HG02970 (cell line): ENCODE results near the gene PRKRA.
"Not testable (repeated sequence)": the region's sequence is repeated elsewhere in the genome, so short reads cannot be mapped to it uniquely, and the experiment has no call there.

ENCODE experiments used
- ATAC-seq: cut with Tn5 transposase; IDR thresholded peaks from one replicate; pipeline ENCODE4 v1.9.1; 2021; ENCODE audit warnings: mild to moderate bottlenecking, moderate library complexity, moderate number of reproducible peaks; ENCODE audit not compliant: unreplicated experiment, low FRiP score

The PRKRA gene

DNA sequence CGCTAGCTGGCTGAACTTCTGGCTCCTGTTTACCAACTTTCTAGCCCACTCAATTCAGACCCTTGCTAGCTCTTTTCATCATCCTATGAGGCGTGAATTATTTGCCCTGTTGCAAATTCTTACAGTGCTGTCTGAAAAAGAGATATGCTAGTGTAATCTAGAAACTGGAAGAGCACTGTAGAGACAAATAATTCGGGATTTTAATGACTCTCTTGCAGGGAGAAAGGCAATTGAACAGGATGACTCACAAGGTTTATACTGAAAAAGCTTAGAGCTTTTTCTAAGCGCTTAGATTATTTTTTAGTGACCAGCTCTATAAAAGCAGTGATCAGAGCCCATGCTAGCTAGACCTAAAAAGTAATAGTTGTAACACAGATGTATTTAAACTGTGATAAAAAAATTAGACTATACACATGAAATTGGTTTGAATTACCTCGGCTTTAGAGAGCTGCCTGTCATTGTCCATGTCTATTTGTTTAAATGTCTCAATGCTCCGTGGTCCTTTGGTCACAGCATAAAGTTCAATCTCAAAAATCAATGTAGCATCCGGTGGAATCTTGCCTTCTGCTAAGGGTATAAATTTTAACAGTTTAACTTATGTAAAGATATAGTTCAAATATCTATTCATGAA, 18.4 kb upstream of the PRKRA start:
- no peak for ATAC-seq

DNA sequence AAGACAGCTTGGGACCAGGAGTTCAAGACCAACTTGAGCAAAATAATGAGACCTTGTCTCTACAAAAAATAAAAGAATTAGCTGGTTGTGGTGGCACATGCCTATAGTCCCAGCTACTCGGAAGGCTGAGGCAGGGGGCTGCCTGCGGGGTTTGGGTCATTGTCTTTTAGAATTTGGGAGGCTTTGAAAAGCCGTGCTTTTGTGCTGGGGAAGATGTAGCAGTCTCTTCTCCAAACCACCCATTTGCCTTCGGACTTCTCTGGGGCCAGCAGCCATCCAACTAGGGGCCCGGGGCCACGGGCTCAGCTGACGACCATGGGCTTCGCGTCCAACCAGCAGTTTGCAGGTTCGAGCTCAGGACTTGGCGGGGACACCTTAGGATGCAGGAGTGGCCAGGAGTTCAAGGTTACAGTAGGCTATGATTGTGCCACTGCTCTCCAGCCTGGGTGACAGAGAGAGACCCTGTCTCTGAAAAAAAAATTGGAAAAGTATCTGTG, 6.5 kb upstream of the PRKRA start:
- ATAC-seq, result no peak

DNA sequence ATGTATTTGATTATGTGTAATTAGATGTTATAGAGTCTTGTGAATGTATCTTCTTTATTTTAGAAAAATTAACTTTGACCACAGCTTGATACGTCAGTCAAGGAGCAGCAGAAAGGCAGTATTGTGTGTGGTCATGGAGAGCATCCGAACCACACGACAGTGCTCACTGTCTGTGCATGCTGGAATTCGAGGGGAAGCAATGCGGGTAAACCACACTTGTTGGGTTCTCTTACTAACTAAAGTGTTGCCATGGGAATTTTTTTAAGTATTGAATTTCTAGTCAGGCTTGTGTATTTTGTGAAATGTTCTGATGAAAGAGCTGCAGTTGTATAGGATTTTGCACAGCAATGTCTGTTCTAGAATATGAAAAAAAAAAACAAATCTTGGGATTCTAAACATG, 5.0 kb upstream of the PRKRA start:
- ATAC-seq, result no peak

DNA sequence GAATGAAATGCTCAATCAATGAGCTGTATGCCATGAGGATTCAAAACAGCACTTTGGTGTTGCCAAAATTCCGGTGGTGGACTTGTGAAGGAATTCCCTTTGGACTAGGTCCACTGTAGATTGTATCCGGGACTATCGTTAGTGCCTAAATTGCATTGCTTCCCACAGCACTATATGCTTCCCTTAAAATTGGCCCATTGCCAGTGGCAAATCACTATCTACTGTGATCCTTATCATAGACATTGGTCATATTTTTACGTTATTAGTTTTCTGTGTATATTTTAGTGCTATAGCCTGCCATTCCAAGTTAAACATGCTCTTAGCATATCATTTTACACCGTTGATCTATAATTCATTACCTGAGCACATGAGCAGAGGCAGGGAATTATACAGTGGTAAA, 1.9 kb upstream of the PRKRA start:
- no peak for ATAC-seq

DNA sequence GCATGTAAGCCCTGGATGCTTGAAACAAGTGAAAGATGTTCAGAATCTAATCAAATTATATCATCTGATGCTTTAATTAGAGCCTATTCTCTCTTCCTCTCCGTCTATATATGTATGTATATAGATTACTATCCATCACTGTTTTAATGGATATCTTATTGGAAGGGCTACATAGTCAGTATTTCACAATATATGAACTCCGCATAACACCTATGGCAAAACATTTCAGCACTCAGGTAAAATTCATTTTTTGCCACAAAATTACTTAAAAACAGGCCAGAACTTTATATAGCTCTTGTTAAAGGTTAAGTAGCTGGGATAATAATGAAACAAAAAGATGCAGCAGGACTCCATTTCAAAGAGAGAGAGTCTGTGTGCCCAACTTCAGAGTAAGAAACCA, 1.4 kb upstream of the PRKRA start:
- ATAC-seq, result no peak

DNA sequence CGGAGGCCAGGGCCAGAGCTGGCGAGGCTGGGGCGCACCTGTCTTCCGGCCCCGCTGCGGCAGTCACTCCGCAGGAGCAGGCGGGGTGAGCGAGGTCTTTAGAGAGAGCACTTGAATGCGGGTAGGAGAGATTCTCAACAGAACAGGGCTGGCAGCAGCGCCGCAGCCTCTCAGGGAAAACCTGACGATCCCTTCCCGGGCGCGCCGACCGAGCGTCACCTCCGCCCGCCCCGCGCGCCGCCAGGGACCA, 526 bp downstream of the PRKRA start:
- peak; percentile 41 for ATAC-seq

DNA sequence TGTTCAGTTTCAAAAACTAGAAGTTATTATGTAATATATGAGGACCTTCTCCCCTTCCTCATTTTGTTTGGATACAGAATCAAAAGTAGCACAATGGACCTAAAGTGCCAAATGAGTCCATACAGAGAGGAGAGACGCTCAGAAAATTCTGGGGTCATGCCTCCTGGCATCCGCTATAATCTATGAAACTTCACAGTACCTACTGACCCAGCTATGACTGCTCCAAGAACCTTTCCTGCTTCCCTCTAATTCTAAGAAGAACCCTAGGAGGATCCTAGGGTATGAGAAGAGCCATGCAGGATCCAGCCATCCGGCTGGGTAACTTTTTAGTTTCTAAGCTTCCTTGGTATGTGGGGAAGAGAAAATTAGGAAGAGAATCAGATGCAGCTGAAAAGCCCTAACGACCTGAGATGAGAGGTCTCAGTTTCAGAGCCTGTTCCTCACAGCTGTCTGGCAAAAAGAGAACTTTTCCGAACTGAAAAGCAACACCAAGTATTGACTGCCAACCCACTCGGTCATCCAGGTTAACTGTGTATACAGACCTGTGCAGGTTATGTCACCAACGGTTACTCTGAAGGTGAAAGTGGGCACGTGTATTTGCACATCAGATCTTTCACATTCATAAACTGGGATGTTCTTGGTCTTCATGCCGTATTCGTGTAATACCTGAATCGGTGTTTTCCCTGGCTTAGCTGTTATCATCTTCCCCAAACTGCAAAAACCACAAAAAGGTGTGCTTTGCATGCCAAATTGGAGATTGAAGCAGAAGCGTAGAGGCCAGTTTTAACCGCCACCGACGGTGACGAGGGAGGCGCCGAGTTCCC, 1.1 kb downstream of the PRKRA start:
- ATAC-seq, result peak; percentile 9

DNA sequence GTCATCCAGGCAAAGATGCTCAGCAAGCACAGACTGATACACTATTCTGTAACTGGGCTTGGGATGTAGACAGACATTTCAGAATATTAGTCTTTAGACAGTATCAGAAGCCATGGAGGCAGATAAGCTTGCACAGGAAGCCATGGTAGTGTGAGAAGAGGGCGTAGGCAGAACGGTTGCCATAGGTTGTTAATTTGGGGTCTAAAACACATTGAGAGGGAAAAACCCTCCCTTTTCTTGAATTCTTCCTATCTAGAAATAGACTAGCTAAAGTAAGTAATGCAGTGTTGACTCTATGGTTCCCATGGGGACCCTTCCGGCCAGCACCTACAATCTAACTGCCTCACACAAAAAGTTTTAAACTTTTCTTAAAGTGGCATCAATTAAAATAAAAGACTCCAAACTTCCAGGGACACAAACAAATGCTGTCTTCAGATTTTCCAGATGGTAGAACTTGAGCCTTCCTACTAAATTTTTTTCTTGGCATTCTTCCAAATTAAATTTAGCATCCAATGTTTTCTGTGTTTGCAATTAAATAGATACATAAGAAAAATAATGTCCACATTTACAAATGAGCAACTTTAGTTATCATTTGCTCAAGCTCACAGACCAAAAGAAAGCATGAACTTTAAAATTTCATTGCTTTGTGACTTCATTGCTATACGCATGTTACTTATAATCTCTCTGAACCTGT, 1.9 kb downstream of the PRKRA start:
- no peak for ATAC-seq

DNA sequence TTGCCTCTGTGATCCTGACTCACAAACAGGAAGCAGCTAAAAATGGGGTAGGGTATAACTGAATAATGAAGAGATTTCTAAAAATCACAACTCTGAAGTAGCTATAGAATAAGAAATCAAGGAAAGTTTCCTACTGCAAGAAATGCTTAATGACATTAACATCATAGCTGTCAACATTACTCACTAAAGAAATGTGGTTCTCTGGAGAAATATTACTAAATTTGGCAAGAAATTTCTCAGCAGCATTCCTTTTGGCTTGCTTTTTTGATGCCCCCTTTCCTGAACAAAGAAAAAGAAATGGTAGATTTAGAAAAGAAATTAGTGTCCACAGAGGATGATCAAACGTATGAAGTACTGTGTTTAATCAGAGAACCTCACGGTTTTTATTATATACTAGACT, 9.5 kb downstream of the PRKRA start:
- ATAC-seq, result no peak

DNA sequence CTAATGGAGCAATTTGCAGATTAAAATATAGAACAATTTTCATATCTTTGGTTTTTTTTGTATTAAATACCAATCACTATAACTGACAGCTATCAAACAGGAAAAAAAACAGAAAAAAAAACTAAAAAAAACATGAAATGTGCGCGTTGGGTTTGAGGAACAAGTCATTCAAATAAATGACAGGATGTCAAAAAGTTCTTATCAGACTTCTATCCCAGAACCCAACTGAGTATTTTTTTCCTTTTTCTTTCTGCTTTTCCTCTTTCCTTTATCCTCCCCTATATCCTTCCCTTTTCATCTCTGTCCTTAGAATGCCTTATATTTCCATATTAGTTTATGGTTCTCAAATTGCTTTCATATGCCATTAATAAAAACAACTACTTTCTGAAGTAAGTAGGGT, 14.3 kb downstream of the PRKRA start:
- no peak for ATAC-seq

DNA sequence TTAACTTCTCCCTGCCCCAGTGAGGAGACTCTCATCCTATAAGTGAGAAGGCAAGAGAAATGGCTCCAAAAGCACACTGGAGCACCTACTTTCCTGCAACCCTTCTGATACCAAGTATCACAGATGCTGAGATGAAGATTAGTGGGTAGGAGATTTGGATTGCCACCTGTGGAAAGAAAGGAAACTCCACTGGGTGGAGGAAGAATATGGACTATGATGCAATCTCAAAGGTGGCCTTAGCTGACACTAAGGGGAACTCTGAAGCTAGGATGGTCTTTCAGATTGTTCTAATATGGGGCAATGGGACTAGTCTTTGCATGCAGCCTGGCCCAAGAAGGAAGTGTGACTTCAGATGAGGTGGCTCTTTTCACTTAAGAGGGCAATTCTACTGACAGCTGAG, 21.6 kb downstream of the PRKRA start:
- ATAC-seq, result no peak

DNA sequence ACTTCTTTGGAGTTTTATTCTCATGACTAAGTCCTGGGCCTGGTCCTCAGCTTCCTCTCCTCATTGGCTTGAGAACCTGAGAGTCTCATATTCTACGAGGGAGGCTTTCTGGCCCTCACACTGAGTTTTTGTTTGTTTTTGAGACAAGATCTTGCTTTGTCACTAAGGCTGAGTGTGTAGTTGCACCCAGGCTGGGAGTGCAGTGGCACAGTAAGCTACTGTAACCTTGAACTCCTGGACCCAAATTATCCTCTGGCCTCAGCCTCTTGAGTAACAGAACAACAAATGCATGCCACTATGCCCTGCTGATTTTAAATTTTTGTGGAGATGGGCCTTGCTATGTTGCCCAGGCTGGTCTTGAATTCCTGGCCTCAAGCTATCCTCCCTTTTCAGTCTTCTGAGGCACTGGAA, 22.6 kb downstream of the PRKRA start:
- no peak for ATAC-seq

DNA sequence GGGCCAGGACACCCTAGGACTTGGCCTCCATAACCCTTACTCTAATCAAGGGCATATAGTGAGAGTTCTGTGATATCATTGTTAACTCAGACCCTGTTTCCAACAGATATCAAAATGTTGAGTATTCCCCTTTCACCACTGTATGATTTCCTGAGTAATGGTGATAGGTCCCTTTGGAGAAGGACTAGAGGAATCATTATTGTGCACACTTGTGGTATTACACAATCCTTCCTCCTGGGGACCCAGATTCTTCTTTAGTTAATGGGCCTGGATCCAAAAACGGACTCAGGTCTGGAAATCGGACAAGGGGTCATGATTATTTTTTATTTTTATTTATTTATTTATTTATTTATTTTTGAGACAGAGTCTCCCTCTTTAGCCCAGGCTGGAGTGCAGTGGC, 23.5 kb downstream of the PRKRA start:
- ATAC-seq, result no peak

DNA sequence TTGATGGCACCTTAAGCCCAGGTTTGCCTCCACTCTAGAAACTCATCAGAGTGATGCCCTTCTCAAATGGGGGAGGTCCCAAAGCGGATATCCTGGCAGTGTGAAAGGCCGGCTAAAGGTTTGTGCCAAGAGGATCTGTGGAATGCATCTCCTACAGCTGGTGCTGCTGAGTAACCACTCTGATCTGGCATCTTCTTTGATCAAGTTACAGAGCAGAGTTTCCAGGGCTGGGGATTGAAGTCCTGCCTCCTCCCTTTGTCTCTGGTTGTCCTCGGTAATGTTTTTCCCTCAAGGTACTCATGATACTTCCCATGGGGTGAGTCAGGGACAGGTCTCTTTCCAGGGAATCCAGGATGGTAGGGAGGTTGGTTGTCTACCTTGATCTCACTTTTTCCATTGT, 24.6 kb downstream of the PRKRA start:
- no peak for ATAC-seq

DNA sequence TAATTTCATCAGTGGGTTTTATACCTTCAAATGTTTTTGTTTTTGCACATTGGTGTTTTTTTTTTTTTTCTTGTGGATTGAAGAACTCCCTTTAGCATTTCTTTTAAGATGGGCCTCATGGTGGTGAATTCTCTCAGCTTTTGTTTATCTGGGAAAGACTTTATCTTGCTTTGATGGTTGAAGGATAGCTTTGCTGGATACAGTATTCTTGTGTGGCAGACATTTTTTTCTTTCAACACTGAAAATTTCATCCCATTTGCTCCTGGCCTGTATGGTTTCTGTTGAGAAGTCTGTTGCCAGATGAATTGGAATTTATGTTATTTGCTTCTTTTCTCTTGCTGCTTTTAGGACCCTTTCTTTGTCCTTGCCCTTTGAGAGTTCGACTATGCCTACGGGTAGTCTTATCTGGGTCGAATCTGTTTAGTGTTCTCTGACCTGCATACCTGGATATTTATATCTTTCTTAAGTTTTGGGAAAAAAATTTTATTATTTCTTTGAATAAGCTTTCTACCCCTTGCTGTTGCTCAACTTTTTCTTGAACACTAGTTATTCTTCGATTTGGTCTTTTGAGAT, 25.6 kb downstream of the PRKRA start:
- ATAC-seq, result no peak

DNA sequence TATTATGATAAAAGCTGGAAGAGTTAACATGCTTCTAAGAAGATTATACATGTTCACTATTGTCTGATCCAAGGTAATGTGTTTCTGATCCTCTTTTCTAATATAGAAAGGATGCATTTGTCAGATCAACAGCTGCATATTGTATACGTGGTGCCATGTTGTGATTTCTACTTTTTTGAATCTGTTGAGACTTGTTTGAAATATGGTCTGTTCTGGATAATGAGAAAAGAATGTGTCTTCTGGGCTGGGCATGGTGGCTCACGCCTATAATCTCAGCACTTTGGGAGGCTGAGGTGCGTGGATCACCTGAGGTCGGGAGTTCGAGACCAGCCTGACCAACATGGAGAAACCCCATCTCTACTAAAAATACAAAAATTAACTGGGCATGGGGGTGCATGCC, 27.2 kb downstream of the PRKRA start:
- not testable (repeated sequence) for ATAC-seq

DNA sequence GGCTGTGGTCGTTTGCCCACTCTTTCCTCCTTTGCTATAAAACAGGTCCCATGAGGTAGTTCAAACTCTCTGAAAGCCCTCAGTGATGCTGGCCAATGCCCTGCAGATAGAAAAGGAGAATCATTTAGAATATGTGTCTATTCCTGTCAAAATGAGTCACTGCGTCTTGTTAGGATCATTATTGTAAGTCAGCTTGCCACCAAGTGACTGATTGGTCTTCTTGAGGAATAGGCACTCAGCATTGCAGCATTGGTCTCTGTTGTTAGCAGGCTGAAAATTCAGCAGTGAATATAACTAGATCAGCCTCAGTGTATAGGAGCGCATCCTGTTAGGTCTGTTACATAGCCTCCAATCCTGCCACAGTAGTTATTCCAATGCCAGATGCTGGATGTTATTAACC, 28.9 kb downstream of the PRKRA start:
- no peak for ATAC-seq

DNA sequence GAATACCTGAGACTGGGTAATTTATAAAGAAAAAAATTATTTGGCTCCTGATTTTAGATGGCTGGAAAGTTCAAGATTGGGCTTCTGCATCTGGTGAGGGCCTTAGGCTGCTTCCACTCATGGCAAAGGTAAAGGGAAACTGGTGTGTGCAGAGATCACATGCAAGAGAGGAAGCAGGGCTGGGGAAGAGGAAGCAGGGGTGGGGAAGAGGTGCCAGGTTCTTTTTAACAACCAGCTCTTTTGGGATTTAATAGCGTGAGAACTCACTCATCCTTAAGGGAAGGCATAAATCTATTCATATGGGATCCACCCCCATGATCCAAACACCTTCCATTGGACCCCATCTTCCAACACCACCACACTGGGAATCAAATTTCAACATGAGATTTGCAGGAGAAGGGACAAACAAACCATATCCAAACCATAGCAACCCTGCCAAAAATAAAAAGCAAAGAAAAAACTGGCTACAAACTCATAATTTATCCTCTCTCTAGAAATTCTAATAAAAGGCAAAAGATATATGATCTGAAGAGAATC, 30.4 kb downstream of the PRKRA start:
- no peak for ATAC-seq

DNA sequence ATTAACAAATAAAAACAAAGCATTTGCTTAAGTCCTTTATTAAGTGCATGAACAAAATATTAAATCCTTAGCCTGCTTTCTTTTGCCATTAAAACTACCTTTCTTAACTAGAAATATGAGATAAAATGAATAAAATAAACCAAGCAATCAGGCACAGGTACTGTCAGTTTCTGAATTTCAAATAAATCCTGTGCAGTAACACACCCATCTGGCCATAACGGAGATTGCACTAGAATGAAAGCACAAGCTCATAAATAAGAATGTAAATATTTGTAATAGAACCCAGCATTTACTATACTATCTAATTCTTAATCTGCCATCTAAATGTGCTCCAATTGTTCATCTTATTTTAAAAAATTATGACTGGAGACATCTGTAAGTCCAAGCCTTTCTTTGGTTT, 31.9 kb downstream of the PRKRA start:
- no peak for ATAC-seq

DNA sequence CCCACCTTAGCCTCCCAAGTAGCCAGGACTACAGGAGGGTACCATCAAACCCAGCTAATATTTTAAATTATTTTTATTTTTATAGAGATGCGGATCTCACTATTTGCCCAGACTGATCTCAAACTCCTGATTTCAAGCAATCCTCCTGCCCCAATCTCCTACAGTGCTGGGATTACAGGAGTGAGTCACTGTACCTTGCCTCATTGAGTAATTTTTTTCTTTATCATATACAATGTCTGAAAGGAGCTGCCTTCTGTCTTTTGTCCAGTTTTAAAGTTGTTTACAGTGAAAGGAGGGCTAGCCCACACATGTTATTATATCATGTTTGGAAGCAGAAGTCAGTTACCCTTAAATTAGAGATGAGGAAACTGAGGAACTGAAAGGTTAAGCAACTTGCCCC, 32.5 kb downstream of the PRKRA start:
- no peak for ATAC-seq

DNA sequence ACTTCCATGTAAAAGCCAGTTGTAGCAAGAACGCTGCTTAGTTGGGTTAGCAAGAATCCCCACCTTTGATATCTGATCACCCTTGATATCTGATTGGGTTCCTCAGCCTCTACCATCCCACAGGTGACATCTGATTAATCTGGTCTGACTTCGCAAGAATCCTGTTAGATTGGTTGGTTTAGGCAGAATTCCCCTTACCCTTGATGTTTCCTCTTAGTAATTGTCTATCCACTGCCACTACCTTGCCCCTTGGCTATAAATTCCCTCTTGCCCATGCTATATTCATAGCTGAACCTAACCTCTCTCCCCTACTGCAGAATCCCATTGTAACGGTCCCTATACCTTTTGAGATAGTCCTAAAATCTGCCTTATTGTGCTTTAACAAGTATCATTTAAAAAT, 33.1 kb downstream of the PRKRA start:
- no peak for ATAC-seq
